ENCODE data around the gene ADAMTS10.
"Not testable (repeated sequence)": the region's sequence is repeated elsewhere in the genome, so short reads cannot be mapped to it uniquely, and the experiment has no call there.

The ADAMTS10 gene

GRCh38 chr19:8629184-8629583 is 18.7 kb upstream of the ADAMTS10 start:
- peaks cover 0 to 10% (median 3%) of the 10 kb centered on the region in 5 donors for H3K4me1 ChIP-seq (ENCODE audit: control insufficient read depth in 5 of 5, insufficient read depth in 5 of 5, low read length in 5 of 5)
- no peak overlapping the region for H3K27ac ChIP-seq (ENCODE audit: low read depth, low read length)
- no peak overlapping the region for H3K9ac ChIP-seq (ENCODE audit: low read length in 5 of 5)
- no peaks in the 10 kb centered on the region for H3K27me3 ChIP-seq (ENCODE audit: control insufficient read depth in 5 of 5, insufficient read depth in 4 of 5, low read length in 5 of 5)
- no peaks in the 10 kb centered on the region for H3K36me3 ChIP-seq (ENCODE audit: control insufficient read depth in 5 of 5, insufficient read depth in 5 of 5, low read length in 5 of 5)
- H3K9me3 ChIP-seq (ENCODE audit: control insufficient read depth in 5 of 5, low read length in 5 of 5) = peaks cover 0 to 16% (median 9%) of the 10 kb centered on the region in 5 donors
- no peak overlapping the region for H3K4me3 ChIP-seq (ENCODE audit: low read depth in 1 of 5, low read length in 5 of 5)

GRCh38 chr19:8626842-8627241 is 16.3 kb upstream of the ADAMTS10 start:
- Histone ChIP-seq H3K27me3 (ENCODE audit: control insufficient read depth in 5 of 5, insufficient read depth in 4 of 5, low read length in 5 of 5) (no peaks in the 10 kb centered on the region), H3K27ac (ENCODE audit: low read depth, low read length) (no peak overlapping the region), H3K4me3 (ENCODE audit: low read depth in 1 of 5, low read length in 5 of 5) (no peak overlapping the region), H3K4me1 (ENCODE audit: control insufficient read depth in 5 of 5, insufficient read depth in 5 of 5, low read length in 5 of 5) (peaks cover 0 to 9% (median 3%) of the 10 kb centered on the region in 5 donors), H3K36me3 (ENCODE audit: control insufficient read depth in 5 of 5, insufficient read depth in 5 of 5, low read length in 5 of 5) (no peaks in the 10 kb centered on the region), H3K9ac (ENCODE audit: low read length in 5 of 5) (no peak overlapping the region), H3K9me3 (ENCODE audit: control insufficient read depth in 5 of 5, low read length in 5 of 5) (peaks cover 0 to 16% (median 9%) of the 10 kb centered on the region in 5 donors)

- H3K27me3 ChIP-seq (ENCODE audit: control insufficient read depth in 5 of 5, insufficient read depth in 4 of 5, low read length in 5 of 5); H3K9me3 ChIP-seq (ENCODE audit: control insufficient read depth in 5 of 5, low read length in 5 of 5); H3K36me3 ChIP-seq (ENCODE audit: control insufficient read depth in 5 of 5, insufficient read depth in 5 of 5, low read length in 5 of 5); H3K27ac ChIP-seq (ENCODE audit: low read depth, low read length); H3K9ac ChIP-seq (ENCODE audit: low read length in 5 of 5); H3K4me1 ChIP-seq (ENCODE audit: control insufficient read depth in 5 of 5, insufficient read depth in 5 of 5, low read length in 5 of 5); H3K4me3 ChIP-seq (ENCODE audit: low read depth in 1 of 5, low read length in 5 of 5): not testable (repeated sequence)
Observed at GRCh38 chr19:8622886-8623285, 12.4 kb upstream of the ADAMTS10 start.

- Histone ChIP-seq H3K27me3 (ENCODE audit: control insufficient read depth in 5 of 5, insufficient read depth in 4 of 5, low read length in 5 of 5) (peaks cover 0 to 12% (median 9%) of the 10 kb centered on the region in 5 donors), H3K9me3 (ENCODE audit: control insufficient read depth in 5 of 5, low read length in 5 of 5) (no peaks in the 10 kb centered on the region), H3K36me3 (ENCODE audit: control insufficient read depth in 5 of 5, insufficient read depth in 5 of 5, low read length in 5 of 5) (no peaks in the 10 kb centered on the region), H3K9ac (ENCODE audit: low read length in 5 of 5) (no peak overlapping the region), H3K27ac (ENCODE audit: low read depth, low read length) (no peak overlapping the region), H3K4me1 (ENCODE audit: control insufficient read depth in 5 of 5, insufficient read depth in 5 of 5, low read length in 5 of 5) (peaks cover 0 to 2% (median 0%) of the 10 kb centered on the region in 5 donors), H3K4me3 (ENCODE audit: low read depth in 1 of 5, low read length in 5 of 5) (no peak overlapping the region)
Observed at GRCh38 chr19:8618751-8619150, 8.2 kb upstream of the ADAMTS10 start.

GRCh38 chr19:8617984-8618383 is 7.5 kb upstream of the ADAMTS10 start:
- H3K27ac ChIP-seq (ENCODE audit: low read depth, low read length) = no peak overlapping the region
- H3K27me3 ChIP-seq (ENCODE audit: control insufficient read depth in 5 of 5, insufficient read depth in 4 of 5, low read length in 5 of 5) = peaks cover 0 to 12% (median 9%) of the 10 kb centered on the region in 5 donors
- no peak overlapping the region for H3K4me3 ChIP-seq (ENCODE audit: low read depth in 1 of 5, low read length in 5 of 5)
- H3K9me3 ChIP-seq (ENCODE audit: control insufficient read depth in 5 of 5, low read length in 5 of 5) = no peaks in the 10 kb centered on the region
- H3K9ac ChIP-seq (ENCODE audit: low read length in 5 of 5) = no peak overlapping the region
- H3K4me1 ChIP-seq (ENCODE audit: control insufficient read depth in 5 of 5, insufficient read depth in 5 of 5, low read length in 5 of 5) = peaks cover 0 to 2% (median 0%) of the 10 kb centered on the region in 5 donors
- H3K36me3 ChIP-seq (ENCODE audit: control insufficient read depth in 5 of 5, insufficient read depth in 5 of 5, low read length in 5 of 5) = no peaks in the 10 kb centered on the region

- peaks cover 0 to 12% (median 9%) of the 10 kb centered on the region in 5 donors for H3K27me3 ChIP-seq (ENCODE audit: control insufficient read depth in 5 of 5, insufficient read depth in 4 of 5, low read length in 5 of 5)
- not testable (repeated sequence) for H3K27ac ChIP-seq (ENCODE audit: low read depth, low read length); H3K36me3 ChIP-seq (ENCODE audit: control insufficient read depth in 5 of 5, insufficient read depth in 5 of 5, low read length in 5 of 5); H3K9ac ChIP-seq (ENCODE audit: low read length in 5 of 5); H3K9me3 ChIP-seq (ENCODE audit: control insufficient read depth in 5 of 5, low read length in 5 of 5); H3K4me3 ChIP-seq (ENCODE audit: low read depth in 1 of 5, low read length in 5 of 5); H3K4me1 ChIP-seq (ENCODE audit: control insufficient read depth in 5 of 5, insufficient read depth in 5 of 5, low read length in 5 of 5)
Observed at GRCh38 chr19:8617325-8617724, 6.8 kb upstream of the ADAMTS10 start.

- H3K27ac ChIP-seq (ENCODE audit: low read depth, low read length) = no peak overlapping the region
- H3K9me3 ChIP-seq (ENCODE audit: control insufficient read depth in 5 of 5, low read length in 5 of 5) = no peaks in the 10 kb centered on the region
- no peak overlapping the region for H3K4me3 ChIP-seq (ENCODE audit: low read depth in 1 of 5, low read length in 5 of 5)
- H3K36me3 ChIP-seq (ENCODE audit: control insufficient read depth in 5 of 5, insufficient read depth in 5 of 5, low read length in 5 of 5) = no peaks in the 10 kb centered on the region
- H3K4me1 ChIP-seq (ENCODE audit: control insufficient read depth in 5 of 5, insufficient read depth in 5 of 5, low read length in 5 of 5) = peaks cover under 1 to 6% (median 2%) of the 10 kb centered on the region in 5 donors
- H3K9ac ChIP-seq (ENCODE audit: low read length in 5 of 5) = no peak overlapping the region
- H3K27me3 ChIP-seq (ENCODE audit: control insufficient read depth in 5 of 5, insufficient read depth in 4 of 5, low read length in 5 of 5) = peaks cover 0 to 12% (median 9%) of the 10 kb centered on the region in 5 donors
Observed at GRCh38 chr19:8616861-8617260, 6.3 kb upstream of the ADAMTS10 start.

- Histone ChIP-seq H3K27ac (ENCODE audit: low read depth, low read length) (no peak overlapping the region), H3K9me3 (ENCODE audit: control insufficient read depth in 5 of 5, low read length in 5 of 5) (no peaks in the 10 kb centered on the region), H3K9ac (ENCODE audit: low read length in 5 of 5) (no peak overlapping the region), H3K27me3 (ENCODE audit: control insufficient read depth in 5 of 5, insufficient read depth in 4 of 5, low read length in 5 of 5) (peaks cover 0 to 11% (median 9%) of the 10 kb centered on the region in 5 donors), H3K4me1 (ENCODE audit: control insufficient read depth in 5 of 5, insufficient read depth in 5 of 5, low read length in 5 of 5) (peaks cover 3 to 11% (median 6%) of the 10 kb centered on the region in 5 donors), H3K36me3 (ENCODE audit: control insufficient read depth in 5 of 5, insufficient read depth in 5 of 5, low read length in 5 of 5) (no peaks in the 10 kb centered on the region), H3K4me3 (ENCODE audit: low read depth in 1 of 5, low read length in 5 of 5) (no peak overlapping the region)
Observed at GRCh38 chr19:8615813-8616596, 5.5 kb upstream of the ADAMTS10 start.

- Histone ChIP-seq H3K27ac (ENCODE audit: low read depth, low read length) (no peak overlapping the region), H3K9ac (ENCODE audit: low read length in 5 of 5) (no peak overlapping the region), H3K4me3 (ENCODE audit: low read depth in 1 of 5, low read length in 5 of 5) (no peak overlapping the region), H3K9me3 (ENCODE audit: control insufficient read depth in 5 of 5, low read length in 5 of 5) (no peaks in the 10 kb centered on the region), H3K36me3 (ENCODE audit: control insufficient read depth in 5 of 5, insufficient read depth in 5 of 5, low read length in 5 of 5) (no peaks in the 10 kb centered on the region), H3K4me1 (ENCODE audit: control insufficient read depth in 5 of 5, insufficient read depth in 5 of 5, low read length in 5 of 5) (peaks cover 3 to 15% (median 10%) of the 10 kb centered on the region in 5 donors), H3K27me3 (ENCODE audit: control insufficient read depth in 5 of 5, insufficient read depth in 4 of 5, low read length in 5 of 5) (peaks cover 0 to 2% (median 0%) of the 10 kb centered on the region in 5 donors)
Observed at GRCh38 chr19:8615024-8615423, 4.5 kb upstream of the ADAMTS10 start.

- Histone ChIP-seq H3K4me1 (ENCODE audit: control insufficient read depth in 5 of 5, insufficient read depth in 5 of 5, low read length in 5 of 5) (peaks cover 3 to 20% (median 15%) of the 10 kb centered on the region in 5 donors), H3K36me3 (ENCODE audit: control insufficient read depth in 5 of 5, insufficient read depth in 5 of 5, low read length in 5 of 5) (no peaks in the 10 kb centered on the region), H3K27me3 (ENCODE audit: control insufficient read depth in 5 of 5, insufficient read depth in 4 of 5, low read length in 5 of 5) (peaks cover 0 to 2% (median 0%) of the 10 kb centered on the region in 5 donors), H3K9ac (ENCODE audit: low read length in 5 of 5) (no peak overlapping the region), H3K4me3 (ENCODE audit: low read depth in 1 of 5, low read length in 5 of 5) (no peak overlapping the region), H3K27ac (ENCODE audit: low read depth, low read length) (no peak overlapping the region), H3K9me3 (ENCODE audit: control insufficient read depth in 5 of 5, low read length in 5 of 5) (no peaks in the 10 kb centered on the region)
Observed at GRCh38 chr19:8614455-8614854, 3.9 kb upstream of the ADAMTS10 start.
